ENCODE data around the gene MDM2.
"Not testable (repeated sequence)": the region's sequence is repeated elsewhere in the genome, so short reads cannot be mapped to it uniquely, and the experiment has no call there.

MDM2 gene

GRCh38 chr12:68827895-68828671, 20.1 kb downstream of the MDM2 start:
- DNase-seq (ENCODE audit: low spot score) = no peak

GRCh38 chr12:68828672-68829068, 20.7 kb downstream of the MDM2 start:
- DNase-seq (ENCODE audit: low spot score) = no peak

GRCh38 chr12:68831272-68831671, 23.3 kb downstream of the MDM2 start:
- DNase-seq (ENCODE audit: low spot score) = no peak

- DNase-seq (ENCODE audit: low spot score) = no peak
These were observed 23.9 kb downstream of the MDM2 start for GRCh38 chr12:68831751-68832503.

GRCh38 chr12:68832504-68832867, 24.5 kb downstream of the MDM2 start:
- DNase-seq (ENCODE audit: low spot score) = no peak

GRCh38 chr12:68833508-68833907, 25.5 kb downstream of the MDM2 start:
- no peak for DNase-seq (ENCODE audit: low spot score)

- DNase-seq (ENCODE audit: low spot score) = no peak
These were observed 27.4 kb downstream of the MDM2 start for GRCh38 chr12:68835333-68835908.

GRCh38 chr12:68837215-68837614, 29.2 kb downstream of the MDM2 start:
- DNase-seq (ENCODE audit: low spot score) = no peak

- DNase-seq (ENCODE audit: low spot score) = no peak
These were observed 30.3 kb downstream of the MDM2 start for GRCh38 chr12:68838046-68838886.

GRCh38 chr12:68839183-68840147, 31.5 kb downstream of the MDM2 start:
- DNase-seq (ENCODE audit: low spot score) = no peak

- not testable (repeated sequence) for DNase-seq (ENCODE audit: low spot score)
These were observed 33.2 kb downstream of the MDM2 start for GRCh38 chr12:68841175-68841574.

GRCh38 chr12:68841717-68842116, 33.7 kb downstream of the MDM2 start:
- DNase-seq (ENCODE audit: low spot score) = no peak

- DNase-seq (ENCODE audit: low spot score) = no peak
These were observed 34.1 kb downstream of the MDM2 start for GRCh38 chr12:68842123-68842522.

- DNase-seq (ENCODE audit: low spot score) = no peak
These were observed 35.0 kb downstream of the MDM2 start for GRCh38 chr12:68842784-68843567.

GRCh38 chr12:68844318-68844745, 36.4 kb downstream of the MDM2 start:
- DNase-seq (ENCODE audit: low spot score) = no peak

GRCh38 chr12:68844788-68845695, 37.1 kb downstream of the MDM2 start:
- DNase-seq (ENCODE audit: low spot score) = no peak

GRCh38 chr12:68846811-68847210, 38.8 kb downstream of the MDM2 start:
- DNase-seq (ENCODE audit: low spot score) = no peak

GRCh38 chr12:68850390-68850789, 42.4 kb downstream of the MDM2 start:
- DNase-seq (ENCODE audit: low spot score) = no peak

All from CD4-positive, alpha-beta T cell treated with Interleukin-2 at 100 ng/mL for 4 hours (primary cell).